OCI-LY3 (cell line): ENCODE results near the gene RPAP3.

Source experiments
- H2AFZ ChIP-seq: fragments of 200-600, 300-600 bp; shearing (Covaris generic); 2 replicates; pipeline ENCODE4 v1.6.0; 2014; ENCODE audit warnings: antibody characterized with exemption, low read depth, low read length
- H3K27ac ChIP-seq: fragments of 200-600, 300-600 bp; sonication (generic); 2 replicates; pipeline ENCODE4 v1.5.1; 2014; ENCODE audit warnings: mild to moderate bottlenecking, low read length, moderate library complexity, mixed read lengths
- H3K27me3 ChIP-seq: fragments of 200-600, 300-600 bp; sonication (generic); 2 replicates; pipeline ENCODE4 v1.6.1; 2014; ENCODE audit warnings: low read depth, low read length, mixed read lengths
- H3K36me3 ChIP-seq: fragments of 200-600, 300-600 bp; sonication (generic); replicated peaks from 2 replicates; pipeline ENCODE3; 2014; ENCODE audit warnings: low read depth, low read length, mixed read lengths
- H3K4me1 ChIP-seq: fragments of 300-600, 200-600 bp; sonication (generic); 2 replicates; pipeline ENCODE4 v1.6.1; 2014; ENCODE audit warnings: low read length, mixed read lengths
- H3K4me2 ChIP-seq: fragments of 200-600, 300-600 bp; sonication (generic); 2 replicates; pipeline ENCODE4 v1.6.1; 2014; ENCODE audit warnings: low read length, mixed read lengths
- H3K4me3 ChIP-seq: fragments of 300-600, 200-600 bp; sonication (generic); 2 replicates; pipeline ENCODE4 v1.5.1; 2014; ENCODE audit warnings: antibody characterized with exemption, mild to moderate bottlenecking, low read length, moderate library complexity
- H3K79me2 ChIP-seq: fragments of 300-600, 200-600 bp; shearing (Covaris generic); 2 replicates; pipeline ENCODE4 v1.6.1; 2014; ENCODE audit warnings: mild to moderate bottlenecking, low read length, mixed read lengths
- H3K9ac ChIP-seq: fragments of 300-600, 200-600 bp; shearing (Covaris generic); 2 replicates; pipeline ENCODE4 v1.6.0; 2014; ENCODE audit warnings: mild to moderate bottlenecking, low read length, moderate library complexity
- H3K9me3 ChIP-seq: fragments of 200-600, 300-600 bp; shearing (Covaris generic); 2 replicates; pipeline ENCODE4 v1.6.1; 2014; ENCODE audit warnings: low read length, mixed read lengths; ENCODE audit not compliant: insufficient read depth
- H4K20me1 ChIP-seq: fragments of 200-600, 300-600 bp; sonication (generic); 2 replicates; pipeline ENCODE4 v1.6.1; 2016; ENCODE audit warnings: low read length, mixed read lengths; ENCODE audit not compliant: insufficient read depth
- EZH2phosphoT487 ChIP-seq: fragments of 200-600 bp; shearing (Covaris generic); IDR thresholded peaks from 2 replicates; pipeline ENCODE4 v1.6.1; 2018; ENCODE audit warnings: antibody characterized with exemption, mixed run types, low read depth
- TF ChIP-seq, protein P1 (sequence below): fragments of 200-600, 300-600 bp; sonication (generic); IDR thresholded peaks from 2 replicates; pipeline ENCODE4 v1.5.1; 2014; ENCODE audit warnings: antibody characterized with exemption, low read length, low read depth

Gene RPAP3

DNA sequence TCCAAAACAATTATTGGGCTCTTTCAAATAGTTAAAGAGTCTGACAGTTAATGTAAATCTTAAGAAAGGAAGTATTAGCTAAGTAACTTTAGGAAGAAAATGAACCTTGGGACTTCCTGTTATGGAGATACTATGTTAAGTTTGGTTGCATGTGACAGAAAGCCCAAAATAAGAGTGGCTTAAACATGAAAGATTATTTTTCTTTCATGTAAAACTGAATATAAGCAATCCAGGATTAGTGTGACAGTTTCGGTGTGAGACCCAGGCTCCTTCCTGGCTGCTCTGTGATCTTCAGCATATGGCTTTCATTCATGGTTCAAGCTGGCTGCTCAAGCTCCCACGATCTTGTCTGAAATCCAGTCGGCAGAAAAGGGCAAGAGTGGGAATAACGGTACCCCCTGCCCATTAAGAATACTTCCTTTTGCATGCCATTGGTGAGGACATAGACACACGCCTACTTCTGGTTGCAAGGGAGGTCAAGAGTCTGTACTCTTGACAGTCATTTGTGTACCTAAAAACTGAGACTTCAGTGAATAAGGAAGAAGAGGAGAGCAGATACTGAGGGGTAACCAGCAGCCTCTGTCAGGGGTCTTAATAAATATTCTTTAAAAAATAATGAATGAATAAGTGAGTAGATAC, 2.2 kb upstream of the RPAP3 start:
- TF ChIP-seq, protein P1, sequence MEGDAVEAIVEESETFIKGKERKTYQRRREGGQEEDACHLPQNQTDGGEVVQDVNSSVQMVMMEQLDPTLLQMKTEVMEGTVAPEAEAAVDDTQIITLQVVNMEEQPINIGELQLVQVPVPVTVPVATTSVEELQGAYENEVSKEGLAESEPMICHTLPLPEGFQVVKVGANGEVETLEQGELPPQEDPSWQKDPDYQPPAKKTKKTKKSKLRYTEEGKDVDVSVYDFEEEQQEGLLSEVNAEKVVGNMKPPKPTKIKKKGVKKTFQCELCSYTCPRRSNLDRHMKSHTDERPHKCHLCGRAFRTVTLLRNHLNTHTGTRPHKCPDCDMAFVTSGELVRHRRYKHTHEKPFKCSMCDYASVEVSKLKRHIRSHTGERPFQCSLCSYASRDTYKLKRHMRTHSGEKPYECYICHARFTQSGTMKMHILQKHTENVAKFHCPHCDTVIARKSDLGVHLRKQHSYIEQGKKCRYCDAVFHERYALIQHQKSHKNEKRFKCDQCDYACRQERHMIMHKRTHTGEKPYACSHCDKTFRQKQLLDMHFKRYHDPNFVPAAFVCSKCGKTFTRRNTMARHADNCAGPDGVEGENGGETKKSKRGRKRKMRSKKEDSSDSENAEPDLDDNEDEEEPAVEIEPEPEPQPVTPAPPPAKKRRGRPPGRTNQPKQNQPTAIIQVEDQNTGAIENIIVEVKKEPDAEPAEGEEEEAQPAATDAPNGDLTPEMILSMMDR, result no peak
- no peak for TF ChIP-seq EZH2phosphoT487
- no peaks in the 10 kb centered on the region for H3K9me3 ChIP-seq
- H3K27me3 ChIP-seq, result no peaks in the 10 kb centered on the region
- H3K27ac ChIP-seq, result peak overlapping the region; percentile 97
- peaks cover 65% of the 10 kb centered on the region for H3K79me2 ChIP-seq
- peak overlapping the region; percentile 15; the same call in 1 of the 2 replicates for H2AFZ ChIP-seq
- peaks cover 56% of the 10 kb centered on the region for H3K4me1 ChIP-seq
- H3K4me2 ChIP-seq, result peak overlapping the region; percentile 98
- H3K36me3 ChIP-seq, result peaks cover 3% of the 10 kb centered on the region
- peak overlapping the region; percentile 82 for H3K4me3 ChIP-seq
- peak overlapping the region; percentile 91 for H3K9ac ChIP-seq
- peaks cover 19% of the 10 kb centered on the region for H4K20me1 ChIP-seq

DNA sequence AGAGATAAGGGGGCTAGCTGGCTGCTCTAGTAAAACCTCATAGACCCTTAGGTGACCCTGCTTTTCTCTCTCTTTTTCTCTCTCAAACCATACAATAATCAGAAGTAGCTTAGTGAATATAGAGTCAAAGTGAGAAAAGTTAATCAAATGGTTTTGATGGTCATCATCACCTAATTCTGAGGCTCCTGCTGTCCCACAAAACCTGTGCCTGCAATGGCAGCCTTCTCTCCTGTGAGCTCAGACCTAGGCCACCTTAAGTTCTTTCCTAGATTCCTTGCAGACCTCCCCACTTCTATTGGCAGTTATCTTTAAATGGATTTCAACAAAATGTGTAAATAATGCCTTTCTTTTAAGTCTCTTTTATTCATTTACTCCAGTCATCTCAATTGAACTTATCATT, 1.5 kb upstream of the RPAP3 start:
- peak overlapping the region; percentile 82 for H3K4me3 ChIP-seq
- no peak overlapping the region for H2AFZ ChIP-seq
- peak overlapping the region; percentile 97 for H3K27ac ChIP-seq
- H3K9ac ChIP-seq, result peak overlapping the region; percentile 91
- H4K20me1 ChIP-seq, result peaks cover 19% of the 10 kb centered on the region
- H3K36me3 ChIP-seq, result peaks cover 3% of the 10 kb centered on the region
- no peaks in the 10 kb centered on the region for H3K9me3 ChIP-seq
- H3K4me2 ChIP-seq, result peak overlapping the region; percentile 98
- peaks cover 72% of the 10 kb centered on the region for H3K79me2 ChIP-seq
- no peaks in the 10 kb centered on the region for H3K27me3 ChIP-seq
- TF ChIP-seq EZH2phosphoT487, result no peak
- TF ChIP-seq, protein P1, result no peak
- peaks cover 56% of the 10 kb centered on the region for H3K4me1 ChIP-seq

DNA sequence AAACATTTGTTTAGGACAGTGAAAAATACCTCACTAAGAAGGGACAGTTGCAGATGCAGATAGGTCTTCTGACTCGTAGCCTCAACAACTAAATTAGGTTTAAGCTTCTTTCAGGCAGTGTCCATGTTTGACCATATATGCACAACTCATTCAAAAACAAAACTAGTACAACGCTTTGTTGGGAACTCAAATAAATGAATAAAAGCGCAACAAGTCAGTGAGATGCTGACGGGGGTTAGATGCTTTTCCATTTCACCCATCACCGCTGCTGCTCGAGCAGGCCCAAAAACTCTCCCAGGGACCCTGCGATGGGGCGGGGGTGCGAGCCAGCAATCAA, 633 bp downstream of the RPAP3 start:
- Histone ChIP-seq H3K27ac (peak overlapping the region; percentile 97), H3K27me3 (no peaks in the 10 kb centered on the region), H4K20me1 (peaks cover 19% of the 10 kb centered on the region), H3K9me3 (no peaks in the 10 kb centered on the region), H3K79me2 (peaks cover 86% of the 10 kb centered on the region), H3K4me1 (peaks cover 42% of the 10 kb centered on the region), H3K4me3 (peak overlapping the region; percentile 82), H2AFZ (no peak overlapping the region), H3K4me2 (peak overlapping the region; percentile 91), H3K9ac (peak overlapping the region; percentile 91), H3K36me3 (peaks cover 11% of the 10 kb centered on the region)
- TF ChIP-seq, protein P1, result no peak
- no peak for TF ChIP-seq EZH2phosphoT487

DNA sequence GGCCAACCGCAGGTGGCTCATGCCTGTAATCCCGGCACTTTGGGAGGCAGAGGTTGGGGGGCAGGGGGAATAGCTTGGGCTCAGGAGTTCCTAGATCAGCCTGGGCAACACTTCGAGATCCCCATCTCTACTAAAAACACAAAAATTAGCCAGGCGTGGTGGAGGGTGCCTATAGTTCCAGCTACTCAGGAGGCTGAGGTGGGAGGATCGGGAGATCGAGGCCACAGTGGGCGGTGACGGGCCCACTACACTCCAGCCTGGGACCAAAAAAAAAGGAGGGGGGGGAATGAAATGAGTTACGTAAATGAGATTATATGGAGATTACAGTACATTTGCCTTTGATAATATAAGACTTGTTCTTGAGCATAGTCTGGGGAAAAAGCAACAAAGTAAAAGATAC, 1.1 kb downstream of the RPAP3 start:
- Histone ChIP-seq H4K20me1 (peaks cover 19% of the 10 kb centered on the region), H3K27ac (no peak overlapping the region), H3K4me2 (peak overlapping the region; percentile 91), H3K79me2 (peaks cover 83% of the 10 kb centered on the region), H3K27me3 (no peaks in the 10 kb centered on the region), H3K36me3 (peaks cover 12% of the 10 kb centered on the region), H3K4me1 (peaks cover 37% of the 10 kb centered on the region), H3K4me3 (peak overlapping the region; percentile 82), H2AFZ (no peak overlapping the region), H3K9ac (peak overlapping the region; percentile 91), H3K9me3 (no peaks in the 10 kb centered on the region)
- TF ChIP-seq, protein P1, result no peak
- no peak for TF ChIP-seq EZH2phosphoT487
